Muscle of arm (tissue), 12 donors: Measurements from ENCODE around the gene SCRN2. TPM values are rescaled to one million over a fixed set of nuclear protein-coding genes. Genes with fewer than 3 reads are reported as not detected.
A peak's percentile ranks its signal among the peaks of the same experiment; 100 is the strongest.

Source experiments
- DNase-seq: peaks from one replicate; pipeline ENCODE4 v3.0.0-alpha.2; 2013
- polyA plus RNA-seq, 12 donors: library from polyadenylated mRNA; unstranded; fragments of 120-200 nt; gene quantifications; one replicate each; pipeline ENCODE4 v1.2.1, GENCODE V29; 2013; ENCODE audit not compliant: insufficient read length in 12 of 12

SCRN2 gene
- polyA plus RNA-seq, 12 donors, result 15.6 to 45.1 (median 23.2) TPM; not detected in 1

DNA sequence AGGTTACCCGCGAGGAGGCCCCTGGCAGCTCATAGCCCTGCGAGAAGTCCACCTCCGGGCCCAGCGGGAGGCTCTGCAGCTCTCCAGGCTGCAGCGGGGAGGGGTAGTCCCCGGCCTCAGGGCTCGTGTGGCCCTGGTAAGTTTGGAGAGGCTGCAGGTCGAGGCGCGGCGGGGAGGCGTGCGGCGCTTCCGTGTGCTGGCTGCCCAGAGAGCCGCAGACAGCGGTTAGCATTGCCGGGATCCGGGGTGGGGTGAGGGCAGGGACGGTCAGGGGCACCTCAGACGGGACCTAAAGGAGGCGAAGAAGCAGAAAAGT is 7.1 kb upstream of the SCRN2 start:
- no peak for DNase-seq

DNA sequence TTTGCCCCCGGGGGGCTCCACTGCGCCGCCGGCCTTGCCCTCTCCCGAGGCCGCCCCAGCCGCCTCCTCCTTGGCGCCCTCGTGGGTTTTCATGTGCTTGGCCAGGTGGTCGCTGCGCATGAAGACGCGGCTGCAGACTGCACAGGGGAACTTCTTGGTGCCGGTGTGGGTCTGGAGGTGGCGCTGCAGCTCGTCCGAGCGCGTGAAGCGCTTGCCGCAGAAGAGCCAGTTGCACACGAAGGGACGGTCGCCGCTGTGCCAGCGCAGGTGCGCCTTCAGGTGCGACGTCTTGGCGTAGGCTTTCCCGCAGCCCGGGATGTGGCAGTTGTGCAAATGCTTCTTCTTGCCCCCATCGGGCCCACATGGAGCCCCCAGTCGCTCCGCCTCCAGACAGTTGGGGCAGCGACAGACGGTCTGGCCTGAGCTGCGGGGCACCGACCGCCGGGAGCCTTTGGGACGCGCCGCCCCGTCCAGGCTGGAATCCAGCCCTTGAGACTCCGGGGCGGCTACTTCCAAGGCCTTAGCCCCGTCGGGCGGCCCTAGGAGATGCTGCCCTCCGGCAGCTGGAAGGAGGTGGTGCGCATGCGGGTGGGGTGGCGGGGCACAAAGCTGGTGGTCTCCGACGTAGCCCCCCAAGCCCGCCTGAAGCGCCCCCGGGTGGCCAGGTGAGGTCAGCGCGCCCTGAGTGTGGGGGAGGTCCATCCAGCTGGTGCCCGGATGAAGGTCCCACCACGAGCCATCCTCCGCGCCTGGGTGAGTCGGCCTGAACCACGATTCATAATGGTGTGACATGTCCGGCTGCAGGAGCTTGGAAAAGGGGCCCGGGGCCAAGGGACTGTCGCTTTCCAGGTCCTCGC is 6.5 kb upstream of the SCRN2 start:
- DNase-seq, result no peak

DNA sequence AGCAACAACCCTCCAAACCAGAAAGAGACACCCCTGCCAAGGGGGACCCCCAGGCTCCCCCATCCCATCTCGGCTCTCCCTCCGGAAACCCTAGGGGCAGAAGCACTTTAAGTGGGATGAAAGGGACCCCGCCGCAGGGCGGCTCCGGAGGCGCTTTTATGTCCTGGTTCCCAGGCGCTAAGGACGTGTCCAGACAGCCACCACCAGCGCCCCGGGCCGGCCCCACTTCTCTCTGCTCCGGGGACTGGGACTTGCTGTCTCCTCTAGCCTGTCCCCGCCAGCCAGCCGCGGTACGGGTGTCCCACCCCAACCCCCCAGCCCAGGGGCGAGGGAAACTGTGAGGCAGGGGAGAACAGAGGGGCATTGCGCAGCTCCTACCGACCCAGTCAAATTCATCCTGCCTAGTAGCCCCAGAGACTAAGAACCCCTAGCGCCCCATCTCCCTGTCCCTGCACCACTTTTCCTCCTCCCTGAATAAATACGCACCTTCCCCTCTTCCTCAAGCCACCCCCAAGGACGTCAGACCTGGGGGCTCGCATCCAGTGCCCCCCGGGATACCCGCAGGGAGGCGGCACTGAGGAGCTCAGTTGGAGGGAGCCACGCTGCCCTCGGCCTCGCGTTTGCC is 5.8 kb upstream of the SCRN2 start:
- no peak for DNase-seq

DNA sequence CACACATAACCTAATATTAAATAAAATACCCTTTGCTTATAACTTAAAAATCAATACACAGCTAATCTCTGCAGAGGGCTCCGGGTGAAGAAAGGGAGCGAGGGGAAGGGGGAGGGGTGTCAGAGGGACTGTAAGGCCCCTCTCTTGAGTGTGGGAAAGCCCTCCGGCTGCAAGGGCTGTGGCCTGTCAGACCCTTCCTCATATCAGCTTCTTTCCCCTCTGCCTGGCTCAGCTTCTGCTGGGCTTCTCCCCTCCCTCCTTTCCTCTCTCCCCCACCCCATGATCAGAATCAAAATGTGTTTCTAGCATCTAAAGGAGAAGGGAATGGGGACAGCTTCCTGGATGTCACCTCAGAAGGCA is 4.6 kb upstream of the SCRN2 start:
- DNase-seq, result no peak

DNA sequence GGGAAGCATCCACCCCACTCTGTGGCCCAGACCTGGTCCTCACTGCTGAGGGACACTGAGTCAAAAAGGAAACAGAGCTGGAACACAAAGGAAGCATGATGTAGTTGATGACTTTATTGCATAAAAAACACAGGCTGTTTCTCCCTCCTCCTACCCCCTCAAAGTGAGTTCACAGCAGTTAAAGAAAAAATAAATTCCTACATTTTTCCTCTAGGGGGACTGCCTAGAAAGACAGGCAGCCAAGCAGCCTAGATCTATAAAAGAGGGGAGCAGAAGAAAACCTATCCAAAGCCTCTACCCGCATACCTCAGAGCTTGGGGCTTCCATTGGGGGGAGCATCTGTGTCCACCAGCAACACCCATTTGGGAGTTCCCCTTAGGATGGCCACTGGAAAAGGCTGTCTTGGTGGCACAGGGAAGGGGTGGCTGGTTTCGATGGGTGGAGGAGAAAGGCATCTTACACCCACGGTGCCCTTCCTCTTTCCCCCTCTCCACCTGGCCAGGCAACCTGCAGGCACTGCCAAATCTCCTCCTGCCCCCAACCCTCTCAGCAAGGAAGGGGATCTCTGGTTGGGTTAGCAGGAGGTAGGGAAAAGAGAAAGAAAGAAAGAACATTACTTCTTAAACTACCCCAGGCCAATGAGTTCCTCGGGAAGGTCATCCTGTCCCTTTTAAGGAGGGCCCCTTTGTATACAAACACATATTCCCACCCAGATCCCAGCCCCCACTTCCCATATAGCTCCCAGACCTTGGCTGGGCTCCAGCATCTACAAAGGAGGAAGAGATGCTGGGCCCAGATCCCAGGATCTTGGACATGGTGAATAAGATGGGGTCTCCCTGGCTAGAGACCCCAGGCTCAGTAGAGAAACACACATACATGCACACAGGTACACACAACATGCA is 4.0 kb upstream of the SCRN2 start:
- no peak for DNase-seq

DNA sequence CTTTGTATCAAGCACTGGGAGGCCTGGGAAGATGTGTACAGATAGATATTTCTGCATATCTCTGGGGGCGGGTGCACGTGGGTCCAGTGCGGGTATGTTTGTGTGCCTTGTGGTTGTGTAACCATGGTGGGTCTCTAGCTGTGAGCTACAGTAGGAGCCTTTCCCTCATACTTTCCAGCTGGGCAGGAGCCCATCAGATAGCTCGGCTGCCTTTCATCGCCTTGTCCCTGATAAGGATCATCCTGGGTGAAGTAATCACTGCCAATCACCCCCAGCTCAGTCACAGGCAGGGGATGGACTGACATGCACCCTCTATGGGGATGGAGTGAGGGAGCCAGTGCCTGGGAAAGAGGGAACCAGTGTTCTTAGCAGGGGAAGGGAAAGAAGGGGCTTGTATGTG is 3.2 kb upstream of the SCRN2 start:
- no peak for DNase-seq

DNA sequence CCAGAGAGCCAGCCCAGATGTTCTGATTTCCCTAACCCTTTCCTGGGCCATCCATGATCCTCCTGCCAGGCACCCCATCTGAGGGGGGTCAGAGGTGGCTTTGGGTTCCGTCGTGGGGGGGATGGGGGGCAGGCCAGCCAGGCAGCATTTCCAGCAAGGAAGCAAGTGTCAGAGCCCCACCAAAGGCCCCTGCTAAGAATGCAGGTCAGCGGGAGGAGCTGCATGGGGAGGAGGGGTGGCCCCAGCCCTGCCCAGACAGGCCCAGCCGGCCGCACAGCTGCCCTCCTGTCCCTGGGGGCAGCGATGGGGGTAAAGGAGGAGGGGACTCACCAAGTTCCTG is 2.3 kb upstream of the SCRN2 start:
- no peak for DNase-seq

DNA sequence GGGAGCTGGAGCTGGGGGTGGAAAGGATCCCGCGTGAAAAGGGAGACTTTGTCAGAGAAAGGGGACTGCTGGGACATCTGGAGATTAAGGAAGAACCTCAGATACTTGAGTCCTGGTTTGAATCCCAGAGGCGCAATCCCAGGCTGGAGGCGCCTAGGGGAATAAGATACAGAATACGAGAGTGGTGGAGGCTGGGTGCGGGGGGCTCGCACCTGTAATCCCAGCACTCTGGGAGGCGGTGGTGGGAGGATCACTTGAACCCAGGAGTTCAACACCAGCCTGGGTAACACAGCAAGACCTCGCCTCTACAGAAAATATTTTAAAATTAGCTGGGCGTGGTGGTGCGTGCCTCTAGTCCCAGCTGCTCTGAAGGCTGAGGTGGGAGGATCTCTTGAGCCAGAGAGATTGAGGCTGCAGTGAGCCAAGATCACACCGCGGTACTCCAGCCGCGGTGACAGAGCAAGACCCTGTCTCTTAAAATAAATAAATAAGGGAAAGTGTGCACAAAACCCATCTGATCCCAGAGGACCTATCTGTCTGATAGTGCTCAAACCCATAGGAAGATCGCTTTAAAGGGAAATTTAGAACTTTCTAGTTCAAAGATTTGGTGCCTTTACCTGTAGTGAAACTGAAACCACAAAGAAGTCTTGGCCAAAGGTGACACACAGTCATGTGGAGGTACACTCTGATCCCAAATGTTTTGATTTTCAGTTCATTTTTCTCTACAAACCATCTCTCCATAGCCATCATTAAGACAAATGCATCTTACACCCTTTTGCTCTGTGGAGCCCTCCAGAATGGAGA is 617 bp upstream of the SCRN2 start:
- DNase-seq, result no peak

DNA sequence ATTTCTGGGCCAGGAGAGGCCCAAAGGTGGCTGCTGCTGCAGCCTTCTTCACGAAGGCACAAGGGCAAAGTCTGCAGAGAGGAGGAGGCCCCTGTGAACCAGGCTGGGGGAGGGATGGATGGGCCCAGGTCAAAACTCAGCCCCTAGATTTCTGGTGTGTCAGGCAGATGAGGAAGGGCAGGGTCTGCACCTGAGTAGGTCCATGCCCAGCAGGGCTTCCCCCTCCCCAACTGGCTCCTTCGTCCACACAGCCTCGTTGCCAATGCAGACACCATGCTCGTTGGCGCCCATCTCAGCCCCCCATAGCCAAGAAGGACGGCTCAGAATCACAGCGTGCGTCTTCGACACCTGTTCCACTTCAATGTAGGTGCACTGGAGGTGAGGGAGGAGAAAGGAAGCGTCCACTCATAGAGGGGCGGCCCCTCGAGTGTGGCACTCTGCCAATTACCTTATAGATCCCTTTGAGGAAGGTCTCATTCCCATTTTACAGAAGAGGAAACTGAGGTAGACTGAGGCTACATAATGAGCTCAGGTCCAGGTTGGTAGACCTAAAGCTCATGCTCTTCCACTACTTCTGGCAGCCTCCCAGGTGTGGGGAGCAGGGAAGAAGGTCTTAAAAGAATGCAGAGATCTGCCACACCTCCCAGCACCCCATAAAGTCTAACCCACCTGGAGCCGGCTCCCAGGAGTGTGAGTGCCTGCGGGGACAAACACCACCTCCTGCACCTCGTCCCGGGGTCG is 902 bp downstream of the SCRN2 start:
- DNase-seq, result no peak

DNA sequence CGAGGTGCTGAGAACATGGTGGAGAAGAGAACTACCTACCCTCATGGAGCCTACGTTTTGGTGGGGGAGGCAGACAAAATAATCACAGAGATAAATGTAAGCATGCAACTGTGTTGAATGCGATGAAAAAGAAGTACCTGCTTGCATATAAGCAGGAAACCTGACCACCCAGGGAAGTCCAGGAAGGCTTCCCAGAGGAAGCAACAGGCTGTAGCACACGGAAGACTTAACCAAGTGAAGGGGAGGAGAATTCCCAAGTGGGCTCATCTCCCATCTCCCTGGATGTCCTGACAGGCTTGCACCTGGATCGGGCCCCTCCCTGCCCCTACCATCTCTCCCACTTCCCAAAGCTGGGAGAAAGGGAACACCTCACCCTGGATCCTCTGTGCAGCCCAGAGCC is 2.0 kb downstream of the SCRN2 start:
- no peak for DNase-seq

DNA sequence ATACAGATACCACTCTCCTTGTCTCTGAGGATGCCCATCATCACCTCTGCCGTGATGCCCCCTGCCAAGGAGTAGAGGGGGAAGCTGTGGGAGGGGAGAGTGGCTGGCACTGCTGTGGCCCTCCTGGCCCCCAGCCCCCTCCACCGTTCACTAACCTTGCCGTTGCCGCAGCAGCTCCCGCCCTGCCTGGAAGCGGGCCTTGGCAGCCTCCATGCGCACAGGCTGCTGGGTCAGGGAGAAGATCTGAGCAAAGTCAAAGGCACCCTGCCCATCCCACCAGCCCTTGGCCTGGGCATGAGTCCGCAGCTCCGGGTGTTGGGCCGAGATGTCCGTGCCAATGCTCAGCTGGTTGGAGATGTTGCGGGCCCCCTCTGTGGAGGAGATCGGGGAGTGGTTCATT is 2.4 kb downstream of the SCRN2 start:
- DNase-seq, result no peak

DNA sequence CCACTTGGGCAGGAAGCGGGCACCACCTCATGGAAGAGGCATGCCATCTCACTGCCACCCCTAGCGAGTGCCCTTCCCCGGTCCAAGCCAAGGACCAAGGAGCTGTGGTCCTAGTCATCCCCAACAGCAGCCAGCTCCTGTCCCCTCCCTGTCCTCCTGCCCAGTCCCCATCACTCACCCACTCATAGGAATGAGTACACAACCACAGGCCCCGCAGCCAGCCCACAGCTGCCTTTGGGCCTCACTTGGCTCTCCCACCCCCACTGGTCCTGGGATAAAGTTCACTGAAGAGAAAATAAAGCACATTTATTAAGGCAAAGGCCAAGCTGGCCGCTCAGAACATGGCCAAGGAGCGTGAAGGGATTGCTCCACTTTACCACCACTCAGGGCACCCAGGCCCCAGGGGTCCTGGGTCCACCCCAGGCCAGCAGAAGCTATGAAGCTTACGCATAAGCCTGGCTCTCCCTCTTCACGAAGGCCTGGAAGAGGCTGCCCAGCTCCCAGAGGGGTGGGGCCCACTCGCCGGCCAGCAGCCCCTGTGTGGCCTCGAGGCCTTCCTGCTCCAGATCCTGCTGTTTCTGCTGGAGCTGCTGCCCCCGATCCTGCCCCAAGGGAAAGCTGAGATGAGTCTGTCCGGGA is 3.6 kb downstream of the SCRN2 start:
- no peak for DNase-seq

DNA sequence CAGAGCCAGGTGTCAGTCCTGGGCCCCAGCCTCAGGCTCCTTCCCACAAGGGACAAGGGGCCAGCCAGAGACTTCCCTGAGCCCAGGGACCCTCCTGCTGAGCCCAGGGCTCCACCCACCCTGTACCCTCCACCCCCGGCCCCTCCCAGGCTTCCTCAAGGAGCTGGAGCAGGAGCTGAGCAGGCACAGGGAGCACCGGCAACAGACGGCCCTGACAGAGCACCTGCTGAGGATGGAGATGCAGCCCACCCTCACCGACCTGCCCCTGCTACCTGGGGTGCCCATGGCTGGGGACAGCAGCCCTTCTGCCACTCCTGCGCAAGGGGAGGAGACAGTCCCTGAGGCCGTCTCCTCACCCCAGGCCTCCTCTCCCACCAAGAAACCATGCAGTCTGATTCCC is 4.5 kb downstream of the SCRN2 start:
- DNase-seq, result no peak

DNA sequence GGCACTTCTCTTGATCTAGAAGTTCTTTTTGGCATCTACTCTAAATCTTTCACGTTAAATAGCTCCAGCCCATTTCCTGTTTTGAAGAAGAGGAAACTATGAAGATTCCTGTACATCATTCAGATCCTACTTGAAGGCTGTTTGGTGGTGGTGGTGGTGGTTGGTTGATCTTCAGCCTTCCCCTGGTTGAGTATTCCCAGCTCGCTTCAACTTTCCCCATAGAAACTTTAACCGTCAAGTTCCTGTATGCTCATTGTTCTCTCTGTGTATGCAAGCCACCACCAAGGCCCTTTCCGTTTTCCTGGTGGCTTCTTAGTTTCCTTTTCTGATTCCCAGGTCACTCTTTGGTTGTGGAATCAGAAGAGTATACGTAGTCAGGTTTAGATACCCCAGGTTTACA is 6.3 kb downstream of the SCRN2 start:
- no peak for DNase-seq

DNA sequence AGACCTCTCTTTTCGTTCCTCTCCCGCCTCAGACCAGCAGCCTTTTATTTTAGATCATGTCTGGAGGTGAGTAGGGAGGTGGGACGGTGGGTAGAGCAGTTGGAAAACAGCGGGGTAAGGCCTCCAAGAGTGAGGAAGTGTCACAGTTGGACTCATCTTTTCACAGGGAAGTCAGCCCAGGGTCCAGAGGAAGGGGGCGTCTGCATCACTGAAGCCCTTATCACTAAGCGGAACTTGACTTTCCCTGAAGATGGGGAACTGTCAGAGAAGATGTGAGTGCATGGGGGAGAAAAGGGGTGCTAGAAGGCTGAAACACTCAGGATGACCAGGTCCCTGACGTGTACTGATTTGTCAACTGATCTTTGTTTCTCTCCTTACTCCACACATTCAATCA is 9.1 kb downstream of the SCRN2 start:
- DNase-seq, result no peak

DNA sequence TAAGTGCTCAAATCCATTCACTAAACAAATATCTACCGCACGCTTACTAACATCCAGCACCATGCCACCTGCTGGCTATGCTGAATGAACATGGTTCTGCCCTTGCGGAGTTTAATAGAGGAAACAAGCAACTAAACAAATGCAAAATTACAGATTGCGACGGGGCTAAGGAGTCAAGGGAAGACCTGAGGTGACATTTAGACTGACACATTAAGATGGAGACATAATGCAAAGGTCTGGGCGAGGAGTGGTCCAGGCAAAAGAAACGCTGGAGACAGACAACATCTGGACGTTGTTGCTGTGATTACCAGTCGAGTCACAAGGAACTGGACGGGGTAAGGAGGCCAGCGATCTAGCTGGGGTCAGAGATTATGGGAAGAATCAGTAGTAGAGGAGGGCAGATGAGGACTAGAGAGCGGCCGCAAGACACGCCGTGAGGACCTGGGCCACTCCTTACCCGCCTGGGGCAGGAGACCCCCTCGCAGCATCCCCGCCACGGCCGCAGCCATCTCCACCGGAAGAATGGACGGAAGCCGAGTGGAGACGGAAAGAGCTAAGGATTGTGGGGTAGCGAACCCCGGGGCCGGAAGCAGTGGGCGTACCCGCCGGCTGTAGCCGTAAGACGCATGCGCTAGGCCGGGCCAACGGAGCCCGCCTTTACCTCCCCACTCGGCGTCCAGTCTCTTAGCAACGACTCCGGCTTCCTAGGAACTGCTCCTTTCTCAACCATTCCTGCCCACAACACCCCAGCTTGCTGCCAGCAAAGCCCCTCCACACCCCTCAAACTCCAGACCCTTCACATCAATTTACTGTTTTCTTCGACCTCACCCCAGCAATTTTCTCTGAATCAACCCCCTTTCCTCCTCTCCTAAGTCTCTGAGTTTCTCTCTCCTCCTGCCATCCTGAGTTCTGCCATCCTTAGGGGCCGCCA is 9.8 kb downstream of the SCRN2 start, which contains the start of the genes LRRC46 and MRPL10:
LRRC46 (plus strand) TSS at position 668 of the 931 bp plus-strand sequence. CDS start 320 bp downstream, outside the sequence.
MRPL10 (minus strand) TSS at position 539 of the 931 bp plus-strand sequence; CDS start at position 509, 30 bp downstream.
- DNase-seq, result peak; percentile 96

DNA sequence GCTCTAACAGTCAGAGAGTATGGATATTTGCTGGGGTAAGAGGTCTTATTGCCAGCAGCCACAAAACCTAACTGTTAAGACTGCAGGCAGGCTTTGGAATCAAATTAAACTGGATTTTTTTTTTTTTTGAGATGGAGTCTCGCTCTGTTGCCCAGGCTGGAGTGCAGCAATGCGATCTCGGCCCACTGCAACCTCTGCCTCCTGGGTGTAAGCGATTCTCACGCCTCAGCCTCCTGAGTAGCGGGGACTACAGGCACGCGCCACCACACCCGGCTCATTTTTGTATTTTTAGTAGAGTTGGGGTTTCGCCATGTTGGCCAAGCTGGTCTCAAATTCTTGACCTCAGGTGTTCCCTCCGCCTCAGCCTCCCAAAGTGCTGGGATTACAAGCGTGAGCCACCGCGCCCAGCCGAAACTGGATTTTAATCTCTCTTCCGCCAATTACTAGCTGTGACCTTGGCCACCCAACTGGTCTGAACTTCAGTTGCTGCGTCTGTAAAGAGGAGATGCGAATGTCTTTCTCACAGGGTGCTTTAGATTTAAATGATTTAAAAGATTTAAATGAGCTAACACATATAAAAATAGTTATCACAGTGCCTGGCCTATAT is 10.6 kb downstream of the SCRN2 start:
- no peak for DNase-seq

DNA sequence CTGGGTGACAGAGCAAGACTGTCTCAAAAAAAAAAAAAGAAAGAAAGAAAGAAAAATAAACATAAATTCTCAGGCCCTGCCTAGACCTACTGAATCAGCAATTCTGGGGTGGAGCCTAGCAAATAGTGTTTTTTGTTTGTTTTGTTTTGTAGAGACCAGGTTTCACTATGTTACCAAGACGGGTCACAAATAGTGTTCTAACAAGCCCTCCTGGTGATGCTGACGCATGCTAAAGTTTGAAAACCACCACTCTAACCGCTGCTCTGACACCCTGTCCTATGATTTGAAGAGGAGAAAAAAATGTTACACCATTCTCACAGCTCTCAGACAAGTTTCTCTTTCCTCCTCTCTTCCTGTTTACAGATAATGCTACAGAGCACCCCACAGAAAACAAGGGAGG is 11.2 kb downstream of the SCRN2 start:
- DNase-seq, result no peak

DNA sequence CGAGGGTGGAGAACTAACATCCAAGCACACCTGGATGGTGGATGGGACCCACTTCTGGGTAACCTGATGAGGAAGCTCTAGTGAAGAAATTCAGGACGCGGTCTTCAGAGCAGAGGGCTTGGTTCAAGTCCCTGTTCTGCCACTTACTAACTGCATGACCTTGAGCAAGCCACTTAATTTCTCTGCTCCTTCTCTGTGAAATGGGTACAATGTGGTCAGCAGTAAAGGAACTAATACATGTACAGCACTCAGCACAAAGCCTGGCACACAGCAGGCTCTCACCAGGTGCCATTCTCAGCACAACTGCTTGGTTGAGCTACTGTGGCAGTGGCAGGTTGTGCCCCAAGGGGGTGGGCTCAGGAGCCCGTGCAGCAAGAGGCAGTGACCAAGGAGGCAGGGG is 17.6 kb downstream of the SCRN2 start:
- DNase-seq, result no peak
